Activated naive CD8-positive, alpha-beta T cell treated with anti-CD3 and anti-CD28 coated beads, Interleukin-2, amount 50 U/mL, for 24 hours (primary cell): ENCODE data around the gene RBPMS2.

ENCODE experiments used
- ATAC-seq: fragments of 150-1000 bp; cut with Tn5 transposase; one replicate; pipeline ENCODE4 v1.10.0; 2021
- DNase-seq: peaks from one replicate; pipeline ENCODE4 v3.0.0; 2021
- H3K27ac Mint-ChIP-seq: one replicate; pipeline ENCODE4 v1.8.0; 2021; ENCODE audit warnings: mild to moderate bottlenecking, mixed read lengths
- H3K27me3 Mint-ChIP-seq: one replicate; pipeline ENCODE4 v1.8.0; 2021; ENCODE audit warnings: mixed read lengths
- H3K36me3 Mint-ChIP-seq: one replicate; pipeline ENCODE4 v1.8.0; 2021; ENCODE audit warnings: low read depth, mixed read lengths
- H3K4me1 Mint-ChIP-seq: one replicate; pipeline ENCODE4 v1.8.0; 2021; ENCODE audit warnings: mixed read lengths
- H3K4me3 Mint-ChIP-seq: one replicate; pipeline ENCODE4 v1.8.0; 2021; ENCODE audit warnings: mild to moderate bottlenecking, moderate library complexity, mixed read lengths
- H3K9me3 Mint-ChIP-seq: one replicate; pipeline ENCODE4 v1.8.0; 2021; ENCODE audit warnings: mixed read lengths

RBPMS2 gene

GRCh38 chr15:64739156-64739555 lies 36.2 kb downstream of the RBPMS2 start:
- Mint-ChIP-seq H3K36me3 (no peaks in the 10 kb centered on the region), H3K4me1 (no peaks in the 10 kb centered on the region), H3K4me3 (no peak overlapping the region), H3K9me3 (no peaks in the 10 kb centered on the region), H3K27ac (no peak overlapping the region), H3K27me3 (no peaks in the 10 kb centered on the region)
- DNase-seq (no peak), ATAC-seq (no peak)

GRCh38 chr15:64738226-64739095 lies 36.9 kb downstream of the RBPMS2 start:
- Mint-ChIP-seq H3K27ac (no peak overlapping the region), H3K9me3 (no peaks in the 10 kb centered on the region), H3K36me3 (no peaks in the 10 kb centered on the region), H3K4me3 (no peak overlapping the region), H3K4me1 (no peaks in the 10 kb centered on the region), H3K27me3 (no peaks in the 10 kb centered on the region)
- ATAC-seq (no peak), DNase-seq (no peak)

DNA sequence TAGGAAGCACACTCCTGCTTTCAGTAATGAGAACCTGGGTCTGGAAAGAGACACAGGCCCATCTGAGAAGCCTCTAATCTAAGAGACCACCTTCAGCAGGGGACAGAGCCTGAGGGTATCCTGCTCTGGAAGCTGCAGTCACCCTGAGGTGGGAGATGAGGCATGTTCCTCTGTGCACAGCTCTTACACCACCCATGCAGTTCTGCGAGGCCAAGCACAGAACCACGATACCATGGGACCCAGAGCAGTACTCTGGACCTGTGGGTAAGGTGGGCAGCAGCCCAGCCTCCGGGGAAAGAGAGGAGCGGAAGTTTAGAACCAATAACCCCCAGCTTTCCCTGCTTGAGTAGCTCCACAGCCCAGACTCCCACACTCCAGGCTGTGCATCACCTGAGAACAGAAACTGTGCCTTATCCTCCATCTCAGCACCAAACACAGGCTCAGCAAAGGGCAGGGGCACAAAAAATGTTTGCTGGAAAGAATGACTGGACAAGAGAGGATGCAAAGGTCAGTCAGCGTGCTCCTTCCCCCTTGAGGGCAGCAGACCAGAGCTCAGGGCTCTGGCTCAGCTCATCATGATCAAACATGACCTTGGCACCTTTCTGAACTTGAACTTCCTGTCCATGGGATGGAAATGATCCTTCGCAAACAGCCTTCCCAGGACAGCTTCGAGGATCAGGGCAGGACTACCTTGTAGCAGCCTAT lies 43.1 kb downstream of the RBPMS2 start:
- peaks cover 4% of the 10 kb centered on the region for H3K27me3 Mint-ChIP-seq
- no peaks in the 10 kb centered on the region for H3K36me3 Mint-ChIP-seq
- H3K4me1 Mint-ChIP-seq, result peaks cover 10% of the 10 kb centered on the region
- no peak overlapping the region for H3K4me3 Mint-ChIP-seq
- no peaks in the 10 kb centered on the region for H3K9me3 Mint-ChIP-seq
- no peak for ATAC-seq
- DNase-seq, result no peak
- no peak overlapping the region for H3K27ac Mint-ChIP-seq

DNA sequence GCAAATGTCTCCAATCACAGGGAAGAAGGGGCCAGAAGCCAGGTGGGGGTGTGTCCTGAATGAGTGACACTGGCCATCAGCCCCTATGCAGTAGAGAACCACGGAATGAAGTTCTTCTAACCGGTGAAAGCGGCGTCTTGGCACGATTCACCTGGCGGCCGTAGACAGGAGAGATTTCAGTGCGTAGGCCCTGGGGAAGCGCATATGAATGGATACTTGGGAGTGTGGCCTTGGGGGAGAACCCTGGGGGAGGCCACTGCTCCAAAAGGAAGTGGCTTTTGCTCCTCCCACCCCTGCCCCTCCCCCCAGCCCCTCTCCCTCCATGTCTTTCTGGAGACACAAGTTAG lies 43.6 kb downstream of the RBPMS2 start:
- ATAC-seq (no peak), DNase-seq (no peak)
- Mint-ChIP-seq H3K27me3 (peaks cover 4% of the 10 kb centered on the region), H3K4me1 (peaks cover 10% of the 10 kb centered on the region), H3K27ac (no peak overlapping the region), H3K4me3 (no peak overlapping the region), H3K36me3 (no peaks in the 10 kb centered on the region), H3K9me3 (no peaks in the 10 kb centered on the region)

DNA sequence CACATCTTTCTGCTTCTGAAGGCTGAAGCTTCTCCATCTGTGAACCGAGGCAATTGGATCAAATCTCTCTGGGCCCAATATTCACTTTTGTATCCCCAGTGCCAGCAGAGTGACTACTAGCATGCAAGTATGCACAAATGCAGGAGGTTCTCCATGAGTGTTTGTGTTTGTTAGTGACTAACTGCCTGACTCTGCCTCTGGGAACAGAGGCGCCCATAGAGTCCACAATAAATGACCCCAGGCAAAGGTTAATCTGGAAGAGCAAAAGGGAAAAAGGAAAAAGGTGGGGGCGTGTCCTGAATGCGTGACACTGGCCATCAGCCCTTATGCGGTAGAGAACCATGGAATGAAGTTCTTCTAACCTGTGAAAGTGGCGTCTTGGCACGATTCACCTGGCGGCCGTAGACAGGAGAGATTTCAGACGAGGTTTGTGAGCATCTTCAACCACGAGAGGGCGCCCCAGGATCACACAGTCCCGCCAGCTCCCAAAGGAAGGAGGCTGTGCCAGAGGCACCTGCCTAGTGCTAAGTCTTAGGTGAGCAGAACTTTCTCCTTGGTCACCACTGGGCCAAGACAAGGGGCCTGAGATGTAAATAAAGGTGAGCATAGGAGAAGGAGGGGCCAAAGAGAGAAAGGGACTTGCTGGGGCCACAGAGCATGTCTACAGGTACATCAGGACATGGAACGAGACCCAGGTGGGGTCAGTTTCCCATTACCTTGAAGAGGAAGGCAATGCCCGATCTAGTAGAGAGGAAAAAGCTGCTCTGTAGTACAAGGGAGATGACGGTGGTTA lies 44.2 kb downstream of the RBPMS2 start:
- no peaks in the 10 kb centered on the region for H3K36me3 Mint-ChIP-seq
- H3K27me3 Mint-ChIP-seq, result peaks cover 4% of the 10 kb centered on the region
- H3K9me3 Mint-ChIP-seq, result no peaks in the 10 kb centered on the region
- ATAC-seq, result peak; percentile 76
- H3K4me1 Mint-ChIP-seq, result peaks cover 10% of the 10 kb centered on the region
- DNase-seq, result peak; percentile 91
- H3K27ac Mint-ChIP-seq, result no peak overlapping the region
- no peak overlapping the region for H3K4me3 Mint-ChIP-seq

DNA sequence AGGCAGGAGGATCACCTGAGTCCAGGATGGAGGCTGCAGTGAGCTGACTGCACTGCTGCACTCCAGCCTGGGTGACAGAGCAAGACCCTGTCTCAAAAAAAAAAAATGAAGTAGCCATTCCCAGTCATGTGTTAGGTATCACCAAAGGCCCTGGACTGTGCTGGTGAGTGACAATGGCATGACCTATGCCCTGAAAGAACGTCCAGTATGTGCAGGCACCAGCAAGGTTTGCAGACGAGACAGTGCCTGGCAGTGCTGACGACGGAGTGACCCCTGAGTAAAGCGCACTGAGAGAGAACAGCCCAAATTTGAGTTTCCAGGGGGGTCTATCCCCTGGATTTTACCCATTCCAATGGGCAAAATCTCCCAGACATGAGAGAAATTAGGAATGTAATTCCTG lies 45.2 kb downstream of the RBPMS2 start:
- H3K9me3 Mint-ChIP-seq, result no peaks in the 10 kb centered on the region

DNA sequence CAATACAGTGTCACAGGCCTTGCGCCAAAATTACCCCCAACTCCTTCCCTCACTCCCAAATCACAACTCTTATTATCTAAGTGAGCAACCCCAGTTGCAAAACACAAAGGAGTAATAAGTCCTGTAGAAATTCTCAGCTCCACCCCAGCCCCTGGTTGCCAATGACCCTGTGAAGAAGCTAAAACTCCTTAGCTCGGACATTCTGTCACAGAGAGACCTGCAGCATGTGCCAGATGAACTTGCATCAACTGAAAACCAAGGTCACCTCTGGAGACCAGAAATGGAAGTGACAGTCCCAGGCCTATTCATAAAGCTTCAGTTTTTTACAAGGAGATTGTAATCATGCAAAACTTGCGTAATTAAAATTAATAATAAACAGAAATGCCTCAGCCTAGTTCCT lies 55.2 kb downstream of the RBPMS2 start:
- Mint-ChIP-seq H3K36me3 (no peaks in the 10 kb centered on the region), H3K9me3 (no peaks in the 10 kb centered on the region), H3K4me3 (no peak overlapping the region), H3K27ac (no peak overlapping the region), H3K27me3 (no peaks in the 10 kb centered on the region), H3K4me1 (peaks cover 8% of the 10 kb centered on the region)
- no peak for DNase-seq
- ATAC-seq, result no peak

More for the DNA sequence above, 45.2 kb downstream of the RBPMS2 start:
- Mint-ChIP-seq H3K4me3 (no peak overlapping the region), H3K4me1 (peaks cover 10% of the 10 kb centered on the region), H3K27ac (no peak overlapping the region), H3K36me3 (no peaks in the 10 kb centered on the region), H3K27me3 (peaks cover 4% of the 10 kb centered on the region)
- DNase-seq (no peak), ATAC-seq (no peak)

GRCh38 chr15:64717735-64718495 lies 57.5 kb downstream of the RBPMS2 start:
- H3K36me3 Mint-ChIP-seq, result no peaks in the 10 kb centered on the region
- no peak for DNase-seq
- H3K27ac Mint-ChIP-seq, result no peak overlapping the region
- H3K4me1 Mint-ChIP-seq, result peaks cover 8% of the 10 kb centered on the region
- no peaks in the 10 kb centered on the region for H3K27me3 Mint-ChIP-seq
- no peak overlapping the region for H3K4me3 Mint-ChIP-seq
- no peaks in the 10 kb centered on the region for H3K9me3 Mint-ChIP-seq
- no peak for ATAC-seq

- no peaks in the 10 kb centered on the region for H3K27me3 Mint-ChIP-seq
- DNase-seq (no peak), ATAC-seq (no peak)
- no peaks in the 10 kb centered on the region for H3K36me3 Mint-ChIP-seq
- H3K27ac Mint-ChIP-seq, result no peak overlapping the region
- no peaks in the 10 kb centered on the region for H3K9me3 Mint-ChIP-seq
- H3K4me3 Mint-ChIP-seq, result no peak overlapping the region
- peaks cover 8% of the 10 kb centered on the region for H3K4me1 Mint-ChIP-seq
These were observed 58.3 kb downstream of the RBPMS2 start for GRCh38 chr15:64717130-64717529.

- Mint-ChIP-seq H3K9me3 (no peaks in the 10 kb centered on the region), H3K27ac (no peak overlapping the region), H3K4me1 (peaks cover 8% of the 10 kb centered on the region), H3K36me3 (no peaks in the 10 kb centered on the region), H3K4me3 (no peak overlapping the region), H3K27me3 (no peaks in the 10 kb centered on the region)
- no peak for DNase-seq
- no peak for ATAC-seq
These were observed 58.9 kb downstream of the RBPMS2 start for GRCh38 chr15:64716452-64716851.

- DNase-seq, result no peak
These were observed 61.8 kb downstream of the RBPMS2 start for GRCh38 chr15:64713592-64713991.

DNA sequence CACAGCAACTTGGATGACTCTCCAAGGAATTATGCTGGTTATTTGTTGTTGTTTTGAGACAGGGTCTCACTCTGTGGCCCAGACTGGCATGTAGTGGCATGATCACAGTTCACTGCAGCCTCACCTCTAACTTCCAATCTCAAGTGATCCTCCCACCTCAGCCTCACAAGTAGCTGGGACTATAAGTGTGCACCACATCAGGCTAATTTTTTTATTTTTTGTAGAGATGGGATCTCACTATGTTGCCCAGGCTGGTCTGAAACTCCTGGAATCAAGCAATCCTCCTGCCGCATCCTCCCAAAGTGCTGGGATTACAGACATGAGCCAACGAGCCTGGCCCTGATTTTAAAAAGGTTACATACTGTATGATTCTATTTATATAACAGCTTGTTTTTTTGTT lies 63.0 kb downstream of the RBPMS2 start:
- Mint-ChIP-seq H3K27ac (no peak overlapping the region), H3K4me1 (peaks cover 5% of the 10 kb centered on the region), H3K4me3 (no peak overlapping the region), H3K27me3 (no peaks in the 10 kb centered on the region), H3K9me3 (no peaks in the 10 kb centered on the region), H3K36me3 (no peaks in the 10 kb centered on the region)
- no peak for ATAC-seq
- no peak for DNase-seq

More at GRCh38 chr15:64713592-64713991, 61.8 kb downstream of the RBPMS2 start:
- no peaks in the 10 kb centered on the region for H3K9me3 Mint-ChIP-seq
- H3K4me1 Mint-ChIP-seq, result peaks cover 13% of the 10 kb centered on the region
- H3K36me3 Mint-ChIP-seq, result no peaks in the 10 kb centered on the region
- no peak overlapping the region for H3K4me3 Mint-ChIP-seq
- H3K27ac Mint-ChIP-seq, result no peak overlapping the region
- no peak for ATAC-seq
- H3K27me3 Mint-ChIP-seq, result no peaks in the 10 kb centered on the region

- Mint-ChIP-seq H3K9me3 (no peaks in the 10 kb centered on the region), H3K4me1 (peaks cover 5% of the 10 kb centered on the region), H3K36me3 (no peaks in the 10 kb centered on the region), H3K27ac (no peak overlapping the region), H3K27me3 (no peaks in the 10 kb centered on the region), H3K4me3 (no peak overlapping the region)
- peak; percentile 52 for ATAC-seq
- no peak for DNase-seq
These were observed 64.5 kb downstream of the RBPMS2 start for GRCh38 chr15:64710676-64711428.
